NT2/D1 (cell line): ENCODE measurements around the gene ABCA4.

ENCODE experiments used
- DNase-seq: peaks from one replicate; pipeline ENCODE4 v3.0.0-alpha.2; 2011; ENCODE audit warnings: low read depth, low spot score
- H3K27me3 ChIP-seq: 2 replicates; pipeline ENCODE4 v1.6.0; 2011; ENCODE audit warnings: mild to moderate bottlenecking; ENCODE audit not compliant: insufficient read length, insufficient read depth
- H3K36me3 ChIP-seq: 2 replicates; pipeline ENCODE4 v1.6.1; 2011; ENCODE audit warnings: mild to moderate bottlenecking, low read length, mixed read lengths; ENCODE audit not compliant: insufficient read depth, insufficient read length
- H3K4me1 ChIP-seq: 2 replicates; pipeline ENCODE4 v1.5.1; 2011; ENCODE audit not compliant: insufficient read depth, insufficient read length
- H3K4me3 ChIP-seq: 2 replicates; pipeline ENCODE4 v1.5.1; 2011; ENCODE audit warnings: low read depth; ENCODE audit not compliant: insufficient read length
- H3K9ac ChIP-seq: 2 replicates; pipeline ENCODE4 v1.6.0; 2011; ENCODE audit warnings: low read depth; ENCODE audit not compliant: insufficient read length
- H3K9me3 ChIP-seq: 2 replicates; pipeline ENCODE4 v1.5.1; 2011; ENCODE audit warnings: mild to moderate bottlenecking, low read length; ENCODE audit not compliant: insufficient read depth
- SUZ12 ChIP-seq: IDR thresholded peaks from 2 replicates; pipeline ENCODE4 v1.6.1; 2011; ENCODE audit not compliant: insufficient read length, insufficient read depth; ENCODE audit errors: extremely low read depth
- YY1 ChIP-seq: IDR thresholded peaks from 2 replicates; pipeline ENCODE4 v1.6.1; 2011; ENCODE audit not compliant: insufficient read length, insufficient read depth
- ZNF274 ChIP-seq: IDR thresholded peaks from 2 replicates; pipeline ENCODE4 v1.6.1; 2011; ENCODE audit warnings: mild to moderate bottlenecking, low read depth, low read length

Gene ABCA4

DNA sequence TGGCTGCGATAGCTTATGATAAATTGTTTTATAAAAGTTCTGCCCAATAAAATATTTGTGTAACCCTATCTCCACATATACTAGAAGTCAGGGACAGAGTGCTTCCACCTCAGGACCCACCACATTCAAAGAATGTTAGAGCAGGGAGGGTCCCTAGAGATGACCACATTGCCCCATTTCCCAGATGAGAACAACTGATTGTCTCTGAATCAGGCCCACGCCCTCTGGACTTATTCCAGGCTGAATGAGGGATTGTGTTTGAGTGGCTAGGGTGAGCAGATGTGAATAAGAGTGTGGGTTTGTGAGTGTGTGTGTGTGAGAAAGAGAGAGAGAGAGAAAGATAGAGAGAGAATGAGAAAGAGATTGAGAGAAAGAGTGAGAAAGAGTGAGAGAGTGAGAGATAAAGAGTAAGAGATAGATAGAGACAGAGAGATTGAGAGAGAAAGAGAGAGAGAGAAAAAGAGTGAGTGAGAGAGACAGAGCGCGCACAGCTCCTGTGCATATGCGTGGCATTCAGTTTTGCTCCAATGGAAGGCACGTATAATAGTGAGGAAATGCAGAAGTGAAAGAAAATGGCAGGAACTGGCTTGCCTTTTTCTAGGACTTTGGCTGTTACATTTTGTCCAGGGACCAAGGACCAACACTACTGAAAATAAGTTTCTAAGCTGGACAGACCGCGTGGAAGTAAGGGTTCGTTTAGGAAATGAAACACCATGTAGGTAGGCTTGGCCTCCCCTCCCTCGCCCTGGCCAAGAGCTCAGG lies 94.1 kb downstream of the ABCA4 start:
- TF ChIP-seq ZNF274: no peak
- TF ChIP-seq YY1: no peak
- no peak for TF ChIP-seq SUZ12
- H3K4me3 ChIP-seq: no peak overlapping the region
- DNase-seq: no peak
- no peaks in the 10 kb centered on the region for H3K4me1 ChIP-seq
- no peak overlapping the region for H3K9ac ChIP-seq
- H3K27me3 ChIP-seq: no peaks in the 10 kb centered on the region
- H3K9me3 ChIP-seq: no peaks in the 10 kb centered on the region
- H3K36me3 ChIP-seq: no peaks in the 10 kb centered on the region

DNA sequence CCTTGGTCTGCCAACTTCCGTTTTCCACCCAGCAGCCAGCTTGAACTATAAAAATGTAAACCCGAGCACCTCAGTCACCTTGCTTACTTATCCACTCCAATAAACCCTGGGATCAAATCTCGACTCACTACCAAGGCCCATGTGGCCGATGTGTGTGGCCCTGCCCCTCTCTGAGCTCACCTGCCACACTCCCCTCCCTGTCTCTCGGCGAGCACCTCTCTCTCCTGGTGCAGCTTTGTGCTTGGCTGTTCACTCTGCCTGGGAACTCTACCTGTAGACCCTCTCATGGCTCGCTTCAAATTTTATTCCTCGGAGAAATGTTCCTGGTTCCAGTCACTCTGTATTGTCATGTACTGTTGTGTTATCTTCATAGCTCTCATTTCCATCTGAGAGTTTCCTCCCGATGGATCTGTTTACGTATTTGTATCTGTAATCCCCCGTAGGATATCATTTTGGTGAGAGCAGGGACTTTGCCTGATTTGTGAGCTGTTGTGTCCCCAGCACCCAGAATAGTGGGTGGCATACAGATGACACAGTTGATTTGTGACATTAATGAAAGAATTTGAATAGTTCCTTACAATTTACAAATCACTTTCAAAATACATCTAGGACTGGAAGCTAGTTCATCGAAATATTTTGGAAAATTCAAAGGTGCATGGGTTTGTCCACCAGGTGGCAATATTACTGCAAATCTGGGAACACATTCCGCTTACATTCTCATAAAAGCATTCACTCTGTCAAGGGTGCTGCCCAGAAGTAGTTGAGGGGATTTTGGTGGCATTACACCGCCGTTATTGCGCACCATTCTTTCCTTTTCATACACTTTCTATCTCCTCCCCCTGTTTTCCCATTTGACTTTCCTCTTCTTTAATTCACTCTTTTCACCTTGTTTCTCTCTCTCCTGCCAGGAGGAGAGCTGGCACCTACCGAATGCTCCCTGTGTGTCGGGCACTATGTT lies 95.3 kb downstream of the ABCA4 start:
- H3K9me3 ChIP-seq: no peaks in the 10 kb centered on the region
- no peaks in the 10 kb centered on the region for H3K36me3 ChIP-seq
- H3K9ac ChIP-seq: no peak overlapping the region
- H3K4me1 ChIP-seq: no peaks in the 10 kb centered on the region
- no peaks in the 10 kb centered on the region for H3K27me3 ChIP-seq
- DNase-seq: no peak
- no peak for TF ChIP-seq YY1
- TF ChIP-seq SUZ12: no peak
- no peak overlapping the region for H3K4me3 ChIP-seq

DNA sequence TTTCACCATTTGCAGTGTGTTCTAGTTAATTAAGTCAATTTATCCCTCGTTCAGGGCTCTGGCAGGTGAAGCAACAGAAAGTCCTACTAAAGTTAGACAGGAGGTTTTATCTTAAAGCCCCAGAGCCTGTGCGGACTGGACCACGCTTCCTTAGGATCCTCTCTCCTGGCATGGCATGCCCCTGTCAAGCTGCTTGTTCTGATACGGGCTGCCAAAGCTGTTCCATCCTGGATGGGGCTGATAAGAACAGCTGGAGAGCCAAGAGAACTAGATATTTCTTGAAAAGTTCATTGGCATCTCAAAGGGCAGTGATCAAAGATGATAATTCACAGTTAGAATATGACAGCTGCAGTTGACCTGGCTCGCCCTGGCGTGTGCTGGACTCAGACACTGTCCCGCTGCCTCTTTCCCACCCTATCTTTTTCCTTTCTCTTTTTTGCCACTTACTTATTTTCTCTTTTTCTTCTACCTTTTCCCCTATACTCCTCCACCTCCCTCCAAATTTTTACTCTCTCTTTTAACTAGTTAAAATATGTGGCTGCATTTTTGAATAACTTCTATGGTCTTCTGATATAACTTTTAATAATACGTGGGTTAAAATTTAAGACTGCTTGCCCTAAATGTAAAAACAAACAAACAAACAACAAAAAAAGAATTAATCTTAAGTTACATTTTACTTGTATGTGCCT lies 96.7 kb downstream of the ABCA4 start:
- no peak for DNase-seq

GRCh38 chr1:94022471-94023189 lies 98.3 kb downstream of the ABCA4 start:
- H3K4me3 ChIP-seq: no peak overlapping the region
- H3K4me1 ChIP-seq: peaks cover 3% of the 10 kb centered on the region
- no peak for DNase-seq
- H3K27me3 ChIP-seq: no peaks in the 10 kb centered on the region
- H3K9me3 ChIP-seq: no peaks in the 10 kb centered on the region
- H3K36me3 ChIP-seq: no peaks in the 10 kb centered on the region
- no peak for TF ChIP-seq YY1
- TF ChIP-seq SUZ12: no peak
- TF ChIP-seq ZNF274: no peak
- H3K9ac ChIP-seq: no peak overlapping the region

More for the DNA sequence above, 96.7 kb downstream of the ABCA4 start:
- Histone ChIP-seq H3K4me3 (no peak overlapping the region), H3K27me3 (no peaks in the 10 kb centered on the region), H3K9me3 (no peaks in the 10 kb centered on the region), H3K4me1 (peaks cover 2% of the 10 kb centered on the region), H3K36me3 (no peaks in the 10 kb centered on the region), H3K9ac (no peak overlapping the region)
- TF ChIP-seq ZNF274: no peak
- no peak for TF ChIP-seq YY1
- no peak for TF ChIP-seq SUZ12

DNA sequence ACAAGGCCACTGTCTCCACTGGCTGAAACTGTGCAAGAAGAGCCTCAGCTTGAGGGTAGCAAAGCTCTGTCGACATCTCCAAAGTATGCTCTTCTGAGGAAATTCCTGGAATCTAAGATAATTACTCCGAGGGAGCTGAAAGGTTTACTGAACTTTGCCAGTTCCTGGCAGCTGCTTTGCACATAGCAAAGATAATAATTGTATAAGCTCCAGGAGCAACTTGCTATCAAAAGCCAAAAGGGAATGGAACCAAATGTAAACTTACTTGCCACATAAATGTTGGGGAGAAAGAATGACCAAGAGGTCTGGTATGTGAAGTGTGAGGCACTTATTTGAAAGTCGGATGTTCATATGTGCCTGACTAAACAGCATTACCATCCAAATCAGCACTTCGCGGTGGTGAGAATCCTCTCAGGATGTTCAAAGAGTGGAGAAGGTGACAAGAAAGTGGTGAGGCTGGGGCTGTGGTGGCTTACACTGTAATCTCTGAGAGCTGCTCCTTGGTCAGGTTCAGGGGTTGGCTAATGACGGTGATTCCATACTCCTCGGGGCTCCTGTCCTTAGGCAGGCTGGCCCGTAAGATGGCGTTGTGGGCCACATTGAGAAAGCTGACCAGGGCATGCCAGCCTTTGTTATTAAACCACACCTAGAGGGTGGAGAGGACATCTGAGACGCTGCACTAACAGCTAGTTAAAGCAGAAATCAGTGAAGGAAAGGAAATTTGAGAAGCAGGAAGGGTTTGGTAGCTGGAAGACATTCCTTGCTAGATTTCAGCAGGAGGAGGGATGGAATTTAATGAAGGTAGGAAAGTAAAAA lies 100.0 kb downstream of the ABCA4 start:
- DNase-seq: no peak
- Histone ChIP-seq H3K4me1 (peaks cover 3% of the 10 kb centered on the region), H3K9me3 (no peaks in the 10 kb centered on the region), H3K9ac (no peak overlapping the region), H3K27me3 (no peaks in the 10 kb centered on the region), H3K36me3 (no peaks in the 10 kb centered on the region), H3K4me3 (no peak overlapping the region)
- TF ChIP-seq ZNF274 (no peak), YY1 (no peak), SUZ12 (no peak)

GRCh38 chr1:94019327-94019726 lies 101.6 kb downstream of the ABCA4 start:
- Histone ChIP-seq H3K4me1 (peaks cover 3% of the 10 kb centered on the region), H3K27me3 (peaks cover 9% of the 10 kb centered on the region), H3K4me3 (no peak overlapping the region), H3K9me3 (no peaks in the 10 kb centered on the region), H3K36me3 (no peaks in the 10 kb centered on the region), H3K9ac (no peak overlapping the region)
- no peak for DNase-seq
- TF ChIP-seq ZNF274: no peak
